GM19328 (cell line): ENCODE measurements around the gene TGIF2LX.
"Not testable (repeated sequence)": the region's sequence is repeated elsewhere in the genome, so short reads cannot be mapped to it uniquely, and the experiment has no call there.

ENCODE experiments used
- ATAC-seq: cut with Tn5 transposase; IDR thresholded peaks from one replicate; pipeline ENCODE4 v1.9.1; 2021; ENCODE audit warnings: mild to moderate bottlenecking, moderate library complexity; ENCODE audit not compliant: unreplicated experiment

TGIF2LX gene

DNA sequence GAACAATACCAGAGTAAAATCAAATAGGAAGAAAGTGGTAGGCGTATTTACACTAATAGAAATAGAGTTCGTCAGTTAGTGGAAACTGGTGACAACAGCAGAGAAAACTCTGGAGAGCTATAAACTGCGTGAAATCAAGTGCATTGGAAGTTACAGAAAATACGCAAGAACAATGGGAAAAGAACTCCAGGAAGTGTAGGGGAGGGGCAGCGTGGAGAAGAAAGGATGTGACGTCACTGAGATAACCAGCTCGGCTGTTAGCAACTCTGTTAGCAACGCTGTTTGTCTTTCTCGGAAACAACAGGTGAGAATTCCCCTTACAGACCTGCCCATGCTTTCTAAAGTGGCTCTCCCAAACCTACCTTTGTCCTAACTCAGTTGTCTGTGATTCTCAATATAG is at the start of gene TGIF2LX:
Gene TGIF2LX, plus strand, starts transcription at position 244 of the 400 bp plus-strand sequence. CDS start 178 bp downstream, outside the sequence.
- not testable (repeated sequence) for ATAC-seq

GRCh38 chrX:89922338-89922934 is 728 bp downstream of the TGIF2LX start:
- ATAC-seq: not testable (repeated sequence)

- not testable (repeated sequence) for ATAC-seq
These were observed 21.4 kb downstream of the TGIF2LX start for GRCh38 chrX:89943077-89943476.

- not testable (repeated sequence) for ATAC-seq
These were observed 43.9 kb downstream of the TGIF2LX start for GRCh38 chrX:89965588-89965987.
